HG02678 (cell line): ENCODE data around the gene C2CD5.
"Not testable (repeated sequence)": the region's sequence is repeated elsewhere in the genome, so short reads cannot be mapped to it uniquely, and the experiment has no call there.

Source experiments
- ATAC-seq: cut with Tn5 transposase; IDR thresholded peaks from one replicate; pipeline ENCODE4 v1.9.1; 2021; ENCODE audit warnings: mild to moderate bottlenecking, moderate library complexity; ENCODE audit not compliant: unreplicated experiment

C2CD5 gene

GRCh38 chr12:22480016-22480415 lies 64.3 kb downstream of the C2CD5 start:
- ATAC-seq: no peak

DNA sequence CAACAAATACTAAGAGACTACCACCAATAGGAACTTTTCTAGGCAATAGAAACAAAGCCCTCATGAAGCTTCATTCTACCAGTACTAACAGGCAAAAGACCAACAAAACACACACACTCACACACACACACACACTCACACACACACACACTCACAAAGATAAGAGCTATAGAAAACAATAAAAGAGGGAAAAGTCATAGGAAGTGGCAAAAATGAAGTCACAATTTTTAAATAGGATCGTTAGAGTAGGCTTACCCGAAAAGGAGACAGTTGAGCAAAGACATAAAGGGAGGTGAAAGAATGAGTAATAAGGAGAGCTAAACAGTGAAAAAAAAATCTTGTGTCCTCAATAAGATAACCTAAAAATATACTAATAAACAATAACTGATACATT lies 66.5 kb downstream of the C2CD5 start:
- no peak for ATAC-seq

DNA sequence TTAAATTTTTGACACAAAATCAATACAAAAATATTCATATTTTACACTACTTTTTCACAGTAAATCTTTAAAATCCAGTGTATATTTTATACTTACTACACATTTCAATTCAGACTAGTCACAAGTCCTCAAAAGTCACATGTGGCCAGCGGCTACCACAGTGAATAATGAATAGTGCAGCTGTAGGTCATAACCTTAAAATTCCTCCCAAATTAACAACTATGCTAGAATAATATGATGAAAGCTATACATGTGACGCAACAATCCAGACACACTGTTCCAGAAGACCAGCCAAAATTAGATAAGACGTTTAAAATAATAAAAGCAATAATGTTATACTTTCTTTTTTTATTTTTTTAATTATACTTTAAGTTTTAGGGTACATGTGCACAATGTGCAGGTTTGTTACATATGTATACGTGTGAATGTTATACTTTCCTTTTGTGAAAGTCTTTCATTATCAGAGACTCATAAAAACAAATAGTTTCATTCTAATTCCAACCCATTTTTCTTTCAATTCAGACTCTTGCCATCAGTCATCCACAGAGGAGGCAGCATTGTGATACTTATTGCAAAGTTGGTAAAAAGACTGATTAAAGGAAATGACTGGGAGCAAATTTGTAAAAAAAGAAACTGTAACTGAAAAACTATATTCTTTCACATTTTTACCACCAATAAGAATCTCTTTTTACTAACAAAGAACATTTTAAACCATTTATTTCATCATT lies 67.0 kb downstream of the C2CD5 start:
- no peak for ATAC-seq

- no peak for ATAC-seq
Observed at GRCh38 chr12:22476133-22476532, 68.2 kb downstream of the C2CD5 start.

- no peak for ATAC-seq
Observed at GRCh38 chr12:22474970-22475720, 69.2 kb downstream of the C2CD5 start.

GRCh38 chr12:22473212-22473611 lies 71.1 kb downstream of the C2CD5 start:
- ATAC-seq: peak; percentile 59

DNA sequence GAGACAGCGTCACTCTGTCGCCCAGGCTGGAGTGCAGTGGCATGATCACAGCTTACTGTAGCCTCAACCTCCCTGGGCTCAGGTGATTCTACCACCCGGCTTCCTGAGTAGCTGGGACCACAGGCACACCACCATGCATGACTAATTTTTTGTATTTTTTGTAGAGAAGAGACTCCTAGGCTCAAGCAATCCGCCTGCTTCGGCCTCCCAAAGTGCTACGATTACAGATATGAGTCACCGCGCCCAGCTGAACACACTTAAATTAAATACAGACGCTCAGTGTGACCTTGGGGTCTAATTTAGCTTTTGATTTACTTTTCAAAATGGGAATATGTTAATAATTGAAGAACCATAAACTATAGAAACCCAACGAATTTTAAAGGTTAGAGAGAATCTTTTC lies 77.2 kb downstream of the C2CD5 start:
- no peak for ATAC-seq

DNA sequence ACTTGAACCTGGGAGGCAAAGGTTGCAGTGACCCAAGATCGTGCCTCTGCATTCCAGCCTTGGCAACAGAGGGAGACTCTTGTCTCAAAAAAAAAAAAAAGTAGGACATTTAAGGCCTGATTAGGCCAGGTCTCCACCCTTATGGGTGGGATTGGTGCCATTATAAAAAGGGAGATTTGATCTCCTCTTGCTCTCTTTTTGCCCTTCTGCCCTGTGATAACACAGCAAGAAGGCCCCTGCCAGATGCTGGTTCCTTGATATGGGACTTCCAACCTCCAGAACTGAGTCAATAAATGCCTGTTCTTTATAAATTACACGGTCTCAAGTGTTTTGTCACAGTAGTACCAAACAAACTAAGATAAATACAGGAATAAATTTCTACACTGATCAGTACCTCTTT lies 81.0 kb downstream of the C2CD5 start:
- ATAC-seq: no peak

DNA sequence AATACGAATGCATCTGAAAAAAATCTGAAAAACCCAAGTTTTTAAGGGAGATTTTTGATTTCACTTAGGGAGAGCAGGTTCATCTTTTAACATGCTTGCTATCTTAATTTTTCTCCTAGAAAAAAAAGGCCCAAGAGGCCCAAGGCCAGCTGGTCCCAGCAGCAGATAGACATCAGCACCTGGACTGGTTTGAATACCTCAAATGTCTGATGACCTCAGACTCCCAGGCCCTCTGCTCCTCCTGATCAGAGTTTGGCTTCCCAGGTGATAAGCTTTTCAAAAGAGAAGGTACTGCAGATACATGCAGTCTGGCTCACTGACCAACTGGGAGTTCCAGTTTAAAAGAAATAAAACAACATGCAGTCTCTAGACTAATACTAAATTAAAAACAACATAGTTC lies 82.6 kb downstream of the C2CD5 start:
- ATAC-seq: no peak

DNA sequence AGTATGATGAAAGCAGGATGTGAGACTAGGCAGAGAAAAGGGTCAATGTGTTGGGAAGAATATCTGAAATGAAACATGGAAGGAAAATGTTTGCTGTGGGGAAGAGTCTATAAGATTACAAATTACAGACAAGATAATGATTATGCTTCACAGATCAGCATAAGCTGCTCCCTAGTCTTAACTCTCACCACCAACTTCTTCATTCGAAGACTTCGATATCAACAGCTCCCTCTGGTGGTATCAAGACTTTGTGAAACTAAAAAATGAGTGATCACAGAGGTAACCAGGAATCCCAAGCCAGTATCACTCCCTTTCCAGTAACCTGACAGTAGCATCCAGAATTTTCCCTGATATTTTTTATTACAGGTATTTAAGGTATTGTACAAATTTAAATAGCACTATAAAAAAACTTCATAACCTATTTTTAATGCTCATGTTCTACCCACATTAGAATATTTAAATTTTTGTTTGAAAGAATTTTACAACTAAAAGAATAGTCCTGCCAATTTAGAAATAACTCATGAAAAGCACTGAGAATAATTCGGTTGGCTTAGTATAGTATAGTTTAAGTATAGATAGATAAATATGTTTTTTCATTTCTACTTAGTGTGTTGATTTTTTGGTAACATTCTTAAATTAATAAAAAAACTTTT lies 84.4 kb downstream of the C2CD5 start:
- ATAC-seq: peak; percentile 69

DNA sequence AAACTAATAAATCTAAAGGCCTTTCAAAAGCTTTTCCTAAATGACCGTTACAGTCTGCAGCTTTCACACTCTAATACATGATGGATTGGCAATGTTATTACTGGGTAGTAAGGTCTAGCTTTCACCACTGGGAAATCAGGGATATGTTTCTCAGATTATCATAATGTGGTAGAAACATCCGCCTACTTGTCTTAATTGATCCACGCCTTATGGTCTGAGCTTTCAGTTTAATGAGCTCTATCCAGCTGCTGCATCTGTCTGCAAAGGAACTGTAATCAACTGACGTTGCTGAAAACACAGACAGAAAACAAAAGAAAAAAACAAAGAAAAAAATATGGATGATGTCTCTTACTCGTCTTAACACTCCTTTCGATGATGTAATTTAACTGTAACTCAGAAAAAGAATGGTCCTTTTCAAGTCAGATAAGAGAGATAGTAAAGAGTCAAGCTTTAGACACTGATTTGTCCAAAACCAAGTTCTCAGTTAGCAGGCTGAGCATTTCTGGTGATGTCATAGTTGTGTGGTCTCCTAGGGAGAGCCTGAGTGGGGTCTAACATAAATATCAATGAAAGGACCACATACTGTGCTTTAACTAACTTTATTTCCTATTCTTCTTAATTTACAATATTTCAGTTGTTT lies 85.9 kb downstream of the C2CD5 start:
- no peak for ATAC-seq

- ATAC-seq: no peak
Observed at GRCh38 chr12:22457085-22457484, 87.3 kb downstream of the C2CD5 start.

- no peak for ATAC-seq
Observed at GRCh38 chr12:22453511-22453910, 90.8 kb downstream of the C2CD5 start.

DNA sequence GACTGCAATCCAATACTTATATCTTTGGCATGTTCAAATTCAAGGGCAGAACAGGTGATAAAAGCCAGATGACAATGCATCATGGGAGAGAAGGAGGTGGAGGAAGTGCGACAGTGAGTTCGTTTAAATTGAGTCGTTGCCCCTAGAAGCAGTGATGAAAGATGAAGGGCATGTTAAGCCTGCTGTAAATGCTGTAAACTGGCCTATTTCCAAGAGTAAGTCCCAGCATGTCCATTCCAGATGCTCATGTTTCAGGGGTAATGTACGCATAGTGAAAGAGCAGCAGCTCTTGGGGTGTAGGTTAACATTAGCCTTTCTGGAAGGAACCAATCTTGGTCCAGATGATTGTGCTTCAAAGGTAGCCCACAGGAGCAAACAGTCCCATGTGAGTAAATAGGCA lies 97.1 kb downstream of the C2CD5 start:
- no peak for ATAC-seq

- not testable (repeated sequence) for ATAC-seq
Observed at GRCh38 chr12:22444317-22444665, 100.1 kb downstream of the C2CD5 start.

DNA sequence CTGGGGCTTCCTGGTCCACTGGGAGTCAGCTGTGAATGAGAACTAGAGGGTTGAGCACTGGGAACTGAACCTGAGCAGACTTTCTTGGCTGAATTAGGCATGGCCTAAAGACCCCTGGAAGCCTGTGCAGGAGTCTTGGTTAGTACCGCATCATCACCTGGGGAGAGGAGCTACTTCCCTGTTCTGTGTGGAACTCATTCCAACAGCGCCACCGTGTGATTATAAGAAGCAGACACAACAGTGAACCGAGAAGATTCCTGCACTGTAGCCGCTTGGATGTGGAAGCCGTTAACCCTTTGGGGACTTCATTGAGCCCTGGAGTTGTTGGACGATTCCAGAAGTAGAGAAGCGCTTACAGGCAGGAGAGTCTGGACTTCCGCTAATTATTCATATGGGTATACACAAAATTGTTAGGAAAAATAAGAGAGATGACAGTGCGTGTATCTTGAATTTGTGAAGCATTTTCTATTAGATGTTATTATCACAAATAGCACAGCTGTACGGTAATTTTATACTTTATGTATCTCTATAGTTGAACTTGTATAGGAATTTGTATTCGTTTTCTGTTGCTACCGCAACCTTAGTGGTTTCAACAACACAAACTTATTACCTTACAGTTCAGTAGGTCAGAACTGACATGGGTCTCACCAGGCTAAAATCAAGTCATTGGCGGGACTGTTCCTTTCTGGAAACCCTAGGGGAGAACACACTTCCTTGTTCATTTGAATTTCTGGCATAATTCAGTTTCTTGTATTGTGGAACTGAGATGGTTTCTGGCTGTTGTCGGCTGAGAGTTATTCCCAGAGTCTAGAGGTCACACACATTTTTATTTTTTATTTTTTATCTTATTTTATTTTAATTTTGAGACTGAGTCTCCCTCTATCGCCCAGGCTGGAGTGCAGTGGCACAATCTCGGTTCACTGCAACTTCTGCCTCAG lies 100.7 kb downstream of the C2CD5 start:
- ATAC-seq: peak; percentile 99

GRCh38 chr12:22437031-22437806 lies 107.1 kb downstream of the C2CD5 start:
- ATAC-seq: no peak

GRCh38 chr12:22435583-22435982 lies 108.8 kb downstream of the C2CD5 start:
- ATAC-seq: no peak

DNA sequence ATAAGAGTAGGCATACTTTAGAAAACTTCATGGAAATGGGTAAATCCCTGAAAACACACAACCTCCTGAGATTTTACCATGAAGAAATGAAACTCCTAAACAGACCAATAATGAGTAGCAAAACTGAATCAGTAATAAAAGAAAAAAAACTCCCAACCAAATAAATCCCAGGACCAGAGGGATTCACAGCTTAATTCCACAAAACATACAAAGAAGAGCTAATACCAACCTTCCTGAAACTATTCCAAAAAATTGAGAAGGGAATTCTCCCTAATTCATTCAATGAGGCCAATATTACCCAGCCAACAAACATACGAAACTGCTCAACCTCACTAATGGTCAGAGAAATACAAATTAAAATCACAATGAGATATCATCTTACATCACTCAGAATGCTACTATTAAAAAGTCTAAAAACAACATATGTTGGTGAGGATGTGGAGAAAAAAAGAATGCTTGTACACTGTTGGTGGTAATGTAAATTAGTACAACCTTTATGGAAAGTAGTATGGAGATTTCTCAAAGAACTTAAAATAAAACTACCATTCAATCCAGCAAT lies 112.6 kb downstream of the C2CD5 start:
- peak; percentile 67 for ATAC-seq
